ENCODE data around the gene OVCH2.

Gene OVCH2

GRCh38 chr11:7643314-7643713 lies 63.0 kb downstream of the OVCH2 start:
- in situ Hi-C loops (cut with MboI; ENCODE audit: low sequenced_read_pairs) = no loop called here

DNA sequence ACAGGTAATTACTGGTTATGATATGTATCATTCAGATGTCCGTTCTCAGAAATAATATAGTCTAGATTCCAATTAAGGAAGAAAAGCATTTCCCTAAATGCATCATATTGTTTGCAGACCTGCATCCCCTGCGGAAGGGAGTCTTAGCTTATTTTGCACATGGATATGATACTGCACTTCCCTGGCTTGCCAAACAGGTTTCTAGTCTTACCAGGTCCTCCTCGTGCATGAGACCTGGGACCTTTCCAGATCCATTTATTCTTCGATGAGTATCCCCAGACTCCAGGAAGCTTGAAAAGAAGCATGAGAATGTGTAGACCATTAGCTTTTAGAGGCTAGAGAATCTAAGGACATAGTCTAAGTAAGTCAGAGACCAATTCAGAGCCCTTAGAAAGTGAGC lies 63.5 kb downstream of the OVCH2 start:
- in situ Hi-C loops (cut with MboI; ENCODE audit: low sequenced_read_pairs) = no loop called here

GRCh38 chr11:7640816-7641215 lies 65.5 kb downstream of the OVCH2 start:
- in situ Hi-C loops (cut with MboI; ENCODE audit: low sequenced_read_pairs) = no loop called here

DNA sequence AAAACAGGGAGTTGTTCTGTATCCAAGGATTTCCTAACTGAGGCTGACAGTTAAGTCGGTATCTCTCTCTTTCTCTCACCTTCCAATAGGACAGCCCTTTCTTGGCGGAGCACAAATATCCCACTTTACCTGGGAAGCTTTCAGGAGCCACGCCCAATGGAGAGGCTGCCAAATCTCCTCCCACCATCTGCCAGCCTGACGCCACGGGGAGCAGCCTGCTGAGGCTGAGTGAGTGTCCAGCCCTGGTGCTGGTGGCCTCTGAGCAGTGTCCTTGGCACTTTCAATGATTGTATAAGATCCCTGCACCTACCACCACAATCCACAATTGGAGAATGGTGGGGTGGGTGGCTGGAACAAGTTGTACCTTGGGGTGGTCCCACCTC lies 66.6 kb downstream of the OVCH2 start:
- in situ Hi-C loops (cut with MboI; ENCODE audit: low sequenced_read_pairs) = no loop called here

Measured in hTERT RPE-1 (cell line).